ENCODE results near the gene NACC1.
A peak's percentile ranks its signal among the peaks of the same experiment; 100 is the strongest.
"Not testable (repeated sequence)": the region's sequence is repeated elsewhere in the genome, so short reads cannot be mapped to it uniquely, and the experiment has no call there.

The NACC1 gene

GRCh38 chr19:13153569-13154240 lies 35.6 kb downstream of the NACC1 start:
- Histone ChIP-seq H3K27ac (peak overlapping the region; percentile 78 to 100 (median 98)), H3K4me3 (peak overlapping the region; percentile 84 to 95 (median 93))

GRCh38 chr19:13154241-13154778 lies 36.2 kb downstream of the NACC1 start:
- H3K4me3 ChIP-seq: peak overlapping the region; percentile 84 to 95 (median 93)
- peak overlapping the region; percentile 78 to 100 (median 98) for H3K27ac ChIP-seq

GRCh38 chr19:13154911-13155471 lies 36.9 kb downstream of the NACC1 start:
- Histone ChIP-seq H3K27ac (peak overlapping the region; percentile 78 to 100 (median 98)), H3K4me3 (peak overlapping the region; percentile 84 to 95 (median 93))

- peak overlapping the region; percentile 54 to 100 (median 98) for H3K27ac ChIP-seq
- peak overlapping the region; percentile 84 to 95 (median 93) for H3K4me3 ChIP-seq
These were observed 37.7 kb downstream of the NACC1 start for GRCh38 chr19:13155472-13156359.

GRCh38 chr19:13159713-13160112 lies 41.6 kb downstream of the NACC1 start:
- H3K4me3 ChIP-seq: no peak overlapping the region
- peak overlapping the region in 2 of 21 experiments; percentile 27 to 64 for H3K27ac ChIP-seq

GRCh38 chr19:13160557-13160956 lies 42.5 kb downstream of the NACC1 start:
- Histone ChIP-seq H3K27ac (peak overlapping the region in 12 of 21 experiments; percentile 8 to 95 (median 46)), H3K4me3 (no peak overlapping the region)

GRCh38 chr19:13162724-13163608 lies 44.9 kb downstream of the NACC1 start:
- H3K4me3 ChIP-seq: peak overlapping the region; percentile 20 to 32 (median 23)

GRCh38 chr19:13163609-13164342 lies 45.7 kb downstream of the NACC1 start:
- Histone ChIP-seq H3K27ac (peak overlapping the region; percentile 64 to 97 (median 94)), H3K4me3 (peak overlapping the region; percentile 4 to 32 (median 23))

More at GRCh38 chr19:13162724-13163608, 44.9 kb downstream of the NACC1 start:
- H3K27ac ChIP-seq: peak overlapping the region; percentile 64 to 97 (median 94)

- peak overlapping the region in 6 of 7 experiments; percentile 3 to 32 (median 10) for H3K4me3 ChIP-seq
- peak overlapping the region; percentile 64 to 97 (median 94) for H3K27ac ChIP-seq
These were observed 46.5 kb downstream of the NACC1 start for GRCh38 chr19:13164343-13165161.

- H3K4me3 ChIP-seq: peak overlapping the region in 1 of 7 experiments; percentile 12
These were observed 47.3 kb downstream of the NACC1 start for GRCh38 chr19:13165162-13165997.

GRCh38 chr19:13166151-13166550 lies 48.1 kb downstream of the NACC1 start:
- H3K27ac ChIP-seq: peak overlapping the region in 18 of 21 experiments; percentile 1 to 97 (median 94)
- not testable (repeated sequence) for H3K4me3 ChIP-seq

More at GRCh38 chr19:13165162-13165997, 47.3 kb downstream of the NACC1 start:
- H3K27ac ChIP-seq: peak overlapping the region in 20 of 21 experiments; percentile 82 to 97 (median 94)

- Histone ChIP-seq H3K4me3 (no peak overlapping the region), H3K27ac (peak overlapping the region in 20 of 21 experiments; percentile 49 to 97 (median 93))
These were observed 51.7 kb downstream of the NACC1 start for GRCh38 chr19:13169769-13170168.

- H3K27ac ChIP-seq: peak overlapping the region in 20 of 21 experiments; percentile 49 to 97 (median 92)
- no peak overlapping the region for H3K4me3 ChIP-seq
These were observed 53.1 kb downstream of the NACC1 start for GRCh38 chr19:13171146-13171545.

- H3K4me3 ChIP-seq: peak overlapping the region in 1 of 7 experiments; percentile 4
- H3K27ac ChIP-seq: peak overlapping the region in 20 of 21 experiments; percentile 65 to 97 (median 86)
These were observed 54.5 kb downstream of the NACC1 start for GRCh38 chr19:13172346-13173138.

GRCh38 chr19:13173139-13173737 lies 55.2 kb downstream of the NACC1 start:
- H3K4me3 ChIP-seq: no peak overlapping the region
- H3K27ac ChIP-seq: peak overlapping the region in 20 of 21 experiments; percentile 65 to 97 (median 86)
